Peyer's patch (tissue), 4 donors: ENCODE data around the gene PAQR4. TPM values are rescaled to one million over a fixed set of nuclear protein-coding genes. Genes with fewer than 3 reads are reported as not detected.

ENCODE experiments used
- DNase-seq, 3 donors: peaks; one replicate each; pipeline ENCODE4 v3.0.0-alpha.2; 2017 to 2019
- H3K27ac ChIP-seq, 4 donors: fragments of 200-600 bp; sonication (generic); one replicate each; pipeline ENCODE4 v1.5.1; 2016 to 2019
- H3K27me3 ChIP-seq, 2 donors: fragments of 200-600 bp; sonication (generic); one replicate each; pipeline ENCODE4 v1.5.1; 2019
- H3K36me3 ChIP-seq, 3 donors: fragments of 200-600 bp; sonication (generic); one replicate each; pipeline ENCODE4 v1.5.1; 2016 to 2019
- H3K4me1 ChIP-seq, 4 donors: fragments of 200-600 bp; sonication (generic); one replicate each; pipeline ENCODE4 v1.5.1; 2016 to 2019
- H3K4me3 ChIP-seq, 4 donors: fragments of 200-600 bp; sonication (generic); 1 replicate in 3 of 4; 2 replicates in 1 of 4; pipeline ENCODE4 v1.5.1; 2016 to 2019; ENCODE audit warnings: mild to moderate bottlenecking in 1 of 4
- H3K9me3 ChIP-seq, 4 donors: fragments of 200-600 bp; sonication (generic); one replicate each; pipeline ENCODE4 v1.5.1; 2016 to 2019; ENCODE audit warnings: mild to moderate bottlenecking in 1 of 4
- POLR2A ChIP-seq, 2 donors: fragments of 450-650 bp; IDR thresholded peaks; one replicate each; pipeline ENCODE4 v1.5.1; 2017; ENCODE audit warnings: antibody characterized with exemption in 2 of 2, mild to moderate bottlenecking in 2 of 2, moderate library complexity in 2 of 2
- total RNA-seq, 4 donors: library from RNA; depleted of rRNA; stranded (reverse); fragments of >200 nt; gene quantifications; one replicate each; pipeline ENCODE4 v1.1.0, GENCODE V29; 2016
- TF ChIP-seq, protein P1 (sequence below), 6 experiments: fragments of 450-650 bp in 4 of 6; fragments of 200-600 bp in 2 of 6; sonication (generic) in 1 of 6; IDR thresholded peaks; one replicate each; pipeline ENCODE4 v1.5.1; 2017 to 2019; ENCODE audit warnings: antibody characterized with exemption in 6 of 6, mild to moderate bottlenecking in 3 of 6, moderate library complexity in 1 of 6

Gene PAQR4
- total RNA-seq, 4 donors from 2014 or later, result 6.3 to 13.2 (median 9.2) TPM

DNA sequence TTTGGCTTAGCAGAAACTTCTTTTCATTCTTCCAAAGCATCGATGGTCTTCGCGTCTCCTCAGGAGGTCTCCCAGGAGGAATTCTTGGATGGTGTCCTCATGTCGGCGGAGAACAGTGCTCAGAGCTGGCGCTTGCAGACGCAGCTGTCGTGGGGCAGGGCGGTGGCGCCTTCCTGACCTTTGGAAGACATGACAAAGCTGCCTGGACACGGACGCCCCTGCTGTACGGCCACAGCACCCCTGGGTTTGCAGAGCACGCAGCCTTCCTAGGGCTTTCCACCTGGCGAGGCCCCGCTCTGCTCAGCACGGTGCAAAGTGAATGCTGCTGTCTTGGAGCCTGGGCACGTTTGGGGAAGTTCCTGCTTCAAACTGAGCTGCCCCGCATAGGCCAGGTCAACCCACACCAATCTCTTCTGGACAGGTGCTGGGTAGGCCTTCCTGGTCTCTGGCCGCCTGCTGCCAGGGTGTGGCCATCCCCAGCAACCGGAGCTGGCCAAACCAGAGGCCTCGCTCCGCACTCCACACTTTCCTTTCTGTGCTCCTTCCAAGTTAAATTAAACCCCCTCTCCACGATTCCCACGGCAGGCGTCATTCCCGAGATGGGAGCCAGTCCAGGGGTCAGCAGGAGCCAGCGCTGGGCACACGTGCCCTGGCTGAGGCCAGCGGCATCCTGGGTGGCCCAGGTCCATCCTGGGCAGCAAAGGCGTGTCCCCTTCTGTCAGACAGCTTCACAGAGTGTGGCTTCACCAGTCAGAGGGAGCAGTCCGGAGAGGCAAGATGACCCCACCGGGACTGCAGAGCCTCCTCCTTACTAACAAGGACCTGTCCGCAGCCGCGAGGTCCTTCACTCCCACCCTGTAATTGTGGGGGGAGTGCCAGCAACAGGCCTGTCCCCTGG, 20.1 kb upstream of the PAQR4 start:
- Histone ChIP-seq H3K4me1 (no peaks in the 10 kb centered on the region), H3K27me3 (no peaks in the 10 kb centered on the region), H3K9me3 (no peaks in the 10 kb centered on the region), H3K27ac (no peak overlapping the region), H3K4me3 (no peak overlapping the region), H3K36me3 (peaks cover 0 to 13% (median 0%) of the 10 kb centered on the region in 3 donors)
- no peak for TF ChIP-seq POLR2A (IDR thresholded peaks at IDR 0.05)
- TF ChIP-seq, protein P1, sequence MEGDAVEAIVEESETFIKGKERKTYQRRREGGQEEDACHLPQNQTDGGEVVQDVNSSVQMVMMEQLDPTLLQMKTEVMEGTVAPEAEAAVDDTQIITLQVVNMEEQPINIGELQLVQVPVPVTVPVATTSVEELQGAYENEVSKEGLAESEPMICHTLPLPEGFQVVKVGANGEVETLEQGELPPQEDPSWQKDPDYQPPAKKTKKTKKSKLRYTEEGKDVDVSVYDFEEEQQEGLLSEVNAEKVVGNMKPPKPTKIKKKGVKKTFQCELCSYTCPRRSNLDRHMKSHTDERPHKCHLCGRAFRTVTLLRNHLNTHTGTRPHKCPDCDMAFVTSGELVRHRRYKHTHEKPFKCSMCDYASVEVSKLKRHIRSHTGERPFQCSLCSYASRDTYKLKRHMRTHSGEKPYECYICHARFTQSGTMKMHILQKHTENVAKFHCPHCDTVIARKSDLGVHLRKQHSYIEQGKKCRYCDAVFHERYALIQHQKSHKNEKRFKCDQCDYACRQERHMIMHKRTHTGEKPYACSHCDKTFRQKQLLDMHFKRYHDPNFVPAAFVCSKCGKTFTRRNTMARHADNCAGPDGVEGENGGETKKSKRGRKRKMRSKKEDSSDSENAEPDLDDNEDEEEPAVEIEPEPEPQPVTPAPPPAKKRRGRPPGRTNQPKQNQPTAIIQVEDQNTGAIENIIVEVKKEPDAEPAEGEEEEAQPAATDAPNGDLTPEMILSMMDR (IDR thresholded peaks at IDR 0.05), result no peak
- no peak for DNase-seq

DNA sequence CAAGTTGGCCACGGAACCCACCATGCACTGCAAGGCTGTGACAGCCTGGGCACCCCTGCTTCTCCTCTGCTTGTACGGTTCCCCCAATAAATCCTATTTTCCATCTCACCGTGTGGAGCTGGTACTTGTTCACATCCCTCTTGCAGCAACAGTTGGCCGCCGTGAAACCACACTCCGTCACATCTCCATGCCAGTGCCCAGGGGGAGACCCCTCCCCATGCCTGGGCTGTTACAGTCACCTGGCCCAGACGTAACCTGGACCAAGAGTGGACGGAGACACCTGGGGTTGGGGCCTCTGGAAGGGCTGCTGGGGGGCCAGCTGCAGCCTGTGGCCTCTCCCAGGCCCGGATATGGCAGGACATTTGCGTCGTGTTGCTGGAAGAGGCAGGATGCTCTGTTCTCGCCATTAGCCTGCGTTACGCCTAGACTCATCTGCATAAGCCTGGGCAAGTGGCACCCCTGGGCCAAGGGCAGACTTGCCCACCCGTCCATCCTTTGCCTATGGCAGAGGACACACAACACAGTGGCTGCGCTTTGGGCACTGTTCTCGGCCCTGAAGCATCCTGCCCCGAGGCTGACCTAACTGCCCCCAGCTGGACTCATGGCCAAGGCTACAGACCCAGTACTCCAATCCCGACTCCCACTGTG, 19.3 kb upstream of the PAQR4 start:
- Histone ChIP-seq H3K4me3 (no peak overlapping the region), H3K27ac (no peak overlapping the region), H3K27me3 (no peaks in the 10 kb centered on the region), H3K9me3 (no peaks in the 10 kb centered on the region), H3K4me1 (no peaks in the 10 kb centered on the region), H3K36me3 (peaks cover 0 to 11% (median 0%) of the 10 kb centered on the region in 3 donors)
- no peak for TF ChIP-seq POLR2A (IDR thresholded peaks at IDR 0.05)
- TF ChIP-seq, protein P1 (IDR thresholded peaks at IDR 0.05), result no peak
- DNase-seq, result no peak

DNA sequence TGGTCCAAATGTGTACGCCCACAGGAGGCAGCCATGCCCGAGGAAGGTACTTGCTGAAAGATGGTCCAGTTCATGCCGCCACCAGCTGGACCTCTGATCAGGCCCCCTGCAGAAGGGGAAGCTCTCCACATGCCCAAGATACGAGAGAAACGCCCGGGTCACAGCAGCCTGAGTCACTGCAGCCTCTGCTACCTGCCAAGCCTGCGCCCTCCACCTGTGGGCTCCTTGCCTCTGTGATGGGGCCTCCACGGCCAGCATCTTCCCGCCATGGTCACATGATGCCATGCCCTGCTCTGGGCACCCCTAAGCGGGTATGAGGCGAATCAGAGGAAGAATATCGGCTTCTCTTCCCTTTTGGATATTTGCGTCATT, 18.8 kb upstream of the PAQR4 start:
- Histone ChIP-seq H3K4me3 (no peak overlapping the region), H3K27me3 (no peaks in the 10 kb centered on the region)
- no peak for DNase-seq

GRCh38 chr16:2950773-2951172, 18.4 kb upstream of the PAQR4 start:
- no peaks in the 10 kb centered on the region for H3K9me3 ChIP-seq

More for the DNA sequence above, 18.8 kb upstream of the PAQR4 start:
- TF ChIP-seq POLR2A (IDR thresholded peaks at IDR 0.05), result no peak
- no peaks in the 10 kb centered on the region for H3K9me3 ChIP-seq
- H3K36me3 ChIP-seq, result peaks cover 0 to 11% (median 0%) of the 10 kb centered on the region in 3 donors
- H3K27ac ChIP-seq, result no peak overlapping the region
- H3K4me1 ChIP-seq, result no peaks in the 10 kb centered on the region

GRCh38 chr16:2952679-2953078, 16.5 kb upstream of the PAQR4 start:
- no peak overlapping the region for H3K27ac ChIP-seq
- TF ChIP-seq POLR2A (IDR thresholded peaks at IDR 0.05), result no peak
- TF ChIP-seq, protein P1 (IDR thresholded peaks at IDR 0.05), result no peak
- DNase-seq, result no peak
- H3K27me3 ChIP-seq, result peaks cover 0 to 6% of the 10 kb centered on the region in 2 donors
- no peak overlapping the region for H3K4me3 ChIP-seq
- peaks cover 0 to 11% (median 0%) of the 10 kb centered on the region in 3 donors for H3K36me3 ChIP-seq
- no peaks in the 10 kb centered on the region for H3K9me3 ChIP-seq
- H3K4me1 ChIP-seq, result peaks cover 0 to 3% (median 0%) of the 10 kb centered on the region in 4 donors

More at GRCh38 chr16:2950773-2951172, 18.4 kb upstream of the PAQR4 start:
- TF ChIP-seq, protein P1 (IDR thresholded peaks at IDR 0.05), result no peak
- TF ChIP-seq POLR2A (IDR thresholded peaks at IDR 0.05), result no peak
- H3K36me3 ChIP-seq, result peaks cover 0 to 11% (median 0%) of the 10 kb centered on the region in 3 donors
- H3K27me3 ChIP-seq, result no peaks in the 10 kb centered on the region
- no peak overlapping the region for H3K4me3 ChIP-seq
- no peak for DNase-seq
- peaks cover 0 to 1% (median 0%) of the 10 kb centered on the region in 4 donors for H3K4me1 ChIP-seq
- no peak overlapping the region for H3K27ac ChIP-seq
